ENCODE results near the gene ANO4. TPM values are rescaled to one million over a fixed set of nuclear protein-coding genes. Genes with fewer than 3 reads are reported as not detected.
A peak's percentile ranks its signal among the peaks of the same experiment; 100 is the strongest.
"Not testable (repeated sequence)": the region's sequence is repeated elsewhere in the genome, so short reads cannot be mapped to it uniquely, and the experiment has no call there.

Gene ANO4
- polyA plus RNA-seq, 1 donor from 2014 or later, result not detected

DNA sequence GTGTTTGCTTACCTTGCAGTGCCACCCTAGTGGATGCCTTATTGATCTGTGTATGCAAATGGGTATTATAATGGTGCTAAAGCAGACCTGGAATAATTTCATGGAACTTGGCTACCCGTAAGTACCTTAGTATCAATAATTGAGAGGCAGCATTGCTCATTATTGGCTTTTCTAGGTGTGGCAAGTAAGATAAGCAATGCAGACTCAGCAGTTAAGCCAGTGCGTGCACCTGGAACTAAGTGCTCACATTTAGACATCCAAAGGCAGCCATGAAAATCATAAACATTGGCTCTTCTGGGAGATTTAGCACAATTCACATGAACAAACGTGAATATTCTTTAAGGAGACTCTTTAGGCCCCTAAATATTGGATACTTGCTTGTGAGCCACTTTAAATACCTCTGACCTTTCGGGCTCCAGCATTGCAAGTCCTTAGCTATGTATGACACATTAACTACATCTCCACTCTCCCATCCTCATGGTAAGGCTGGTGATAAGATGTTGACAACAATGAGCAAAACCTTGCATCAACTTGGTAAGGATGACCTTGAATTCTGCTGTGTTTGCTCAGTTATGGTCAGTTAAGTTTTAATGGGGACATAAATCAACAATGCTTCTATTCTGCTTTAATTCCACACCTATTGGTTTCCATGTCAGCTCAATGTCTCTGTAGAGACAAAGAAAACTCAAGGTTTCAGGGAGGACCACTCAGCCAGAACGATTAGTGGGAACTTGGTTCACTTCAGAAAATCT is 303.4 kb downstream of the ANO4 start:
- Mint-ChIP-seq H3K4me3 (no peak overlapping the region), H3K27me3 (no peaks in the 10 kb centered on the region), H3K27ac (no peak overlapping the region), H3K4me1 (no peaks in the 10 kb centered on the region), H3K9me3 (peaks cover 0 to 1% (median 0%) of the 10 kb centered on the region in 3 donors), H3K36me3 (peaks cover 1% of the 10 kb centered on the region)

DNA sequence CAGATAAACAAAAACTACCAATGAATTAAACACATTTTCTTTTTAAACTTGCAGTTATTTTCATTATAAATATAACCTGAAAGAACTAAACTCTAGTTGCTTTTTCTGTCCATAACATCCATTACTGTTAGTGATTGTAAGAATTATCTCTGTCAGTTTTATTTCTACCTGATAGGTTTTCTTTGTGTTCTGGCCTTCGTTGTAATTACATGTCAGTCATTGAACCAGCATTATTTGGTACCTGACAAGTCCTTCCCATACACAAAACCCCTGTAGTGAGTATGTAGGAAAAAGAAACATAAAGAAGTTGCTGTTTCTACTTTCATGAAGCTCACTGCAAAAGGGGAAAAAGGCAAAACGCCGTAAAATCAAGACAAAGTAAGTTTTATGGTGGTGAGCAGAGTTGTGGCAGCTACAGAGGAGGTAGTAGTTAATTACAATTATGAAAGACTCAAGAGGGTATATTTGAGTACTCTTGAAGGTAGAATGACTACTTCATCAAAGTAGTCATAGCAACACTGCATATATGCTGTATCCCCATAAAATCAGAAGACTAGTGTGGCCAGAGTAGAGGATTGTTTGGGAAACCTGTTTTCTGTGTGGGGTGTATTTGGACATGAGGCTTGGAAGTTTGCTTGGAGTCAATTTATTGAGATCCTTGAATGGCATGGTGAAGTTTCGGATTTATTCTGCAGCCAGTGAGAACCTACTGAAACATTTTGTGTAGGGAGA is 312.6 kb downstream of the ANO4 start:
- Mint-ChIP-seq H3K36me3 (peaks cover 3% of the 10 kb centered on the region), H3K9me3 (peaks cover 0 to 4% (median 4%) of the 10 kb centered on the region in 3 donors), H3K4me3 (no peak overlapping the region), H3K27me3 (no peaks in the 10 kb centered on the region), H3K4me1 (peaks cover 0 to 3% (median 0%) of the 10 kb centered on the region in 3 donors), H3K27ac (no peak overlapping the region)

DNA sequence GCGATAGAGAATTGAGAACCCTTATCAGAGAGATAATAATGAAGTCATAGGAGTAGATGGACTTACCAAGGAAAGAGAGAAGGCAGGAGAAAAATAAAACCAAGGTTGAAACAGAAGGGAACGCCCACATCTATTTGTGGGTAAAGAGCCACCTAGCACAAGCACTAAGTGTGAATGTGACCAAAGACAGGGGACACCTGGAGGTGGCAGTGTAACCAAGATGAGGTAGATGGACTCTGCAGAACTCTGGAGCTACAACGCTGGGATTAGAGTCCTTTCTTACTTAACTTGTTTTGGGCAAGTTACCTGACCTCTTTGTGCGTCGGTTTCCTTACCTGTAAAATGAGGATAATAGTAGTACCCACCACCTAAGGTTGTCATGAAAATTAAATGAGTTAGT is 313.6 kb downstream of the ANO4 start:
- no peak overlapping the region for H3K4me3 Mint-ChIP-seq
- no peaks in the 10 kb centered on the region for H3K27me3 Mint-ChIP-seq
- peaks cover 0 to 3% (median 0%) of the 10 kb centered on the region in 3 donors for H3K4me1 Mint-ChIP-seq
- peaks cover 3% of the 10 kb centered on the region for H3K36me3 Mint-ChIP-seq
- no peak overlapping the region for H3K27ac Mint-ChIP-seq
- peaks cover 0 to 4% (median 4%) of the 10 kb centered on the region in 3 donors for H3K9me3 Mint-ChIP-seq

DNA sequence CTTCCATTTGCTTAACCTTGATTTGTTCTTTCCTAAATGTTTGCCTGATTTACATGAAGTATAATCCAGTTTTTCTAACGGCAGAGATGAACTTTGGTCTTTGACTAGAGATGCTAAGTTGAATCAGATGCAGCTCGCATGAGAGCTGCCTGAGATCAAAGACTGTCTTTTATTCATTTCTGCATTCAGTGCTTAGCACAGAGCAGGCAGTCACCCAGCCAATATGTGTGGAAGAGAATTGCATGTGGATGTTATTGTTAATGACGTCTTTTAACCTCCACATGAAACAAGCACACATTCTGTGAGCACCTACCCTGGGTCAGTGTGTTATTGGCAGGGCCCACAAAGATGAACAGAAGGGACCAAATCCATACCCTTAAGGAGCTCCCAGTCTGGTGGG is 316.3 kb downstream of the ANO4 start:
- H3K9me3 Mint-ChIP-seq, result peaks cover 0 to 2% (median 0%) of the 10 kb centered on the region in 3 donors
- no peaks in the 10 kb centered on the region for H3K27me3 Mint-ChIP-seq
- H3K36me3 Mint-ChIP-seq, result no peaks in the 10 kb centered on the region
- peaks cover 0 to 1% (median 0%) of the 10 kb centered on the region in 3 donors for H3K4me1 Mint-ChIP-seq
- no peak overlapping the region for H3K4me3 Mint-ChIP-seq
- no peak overlapping the region for H3K27ac Mint-ChIP-seq

DNA sequence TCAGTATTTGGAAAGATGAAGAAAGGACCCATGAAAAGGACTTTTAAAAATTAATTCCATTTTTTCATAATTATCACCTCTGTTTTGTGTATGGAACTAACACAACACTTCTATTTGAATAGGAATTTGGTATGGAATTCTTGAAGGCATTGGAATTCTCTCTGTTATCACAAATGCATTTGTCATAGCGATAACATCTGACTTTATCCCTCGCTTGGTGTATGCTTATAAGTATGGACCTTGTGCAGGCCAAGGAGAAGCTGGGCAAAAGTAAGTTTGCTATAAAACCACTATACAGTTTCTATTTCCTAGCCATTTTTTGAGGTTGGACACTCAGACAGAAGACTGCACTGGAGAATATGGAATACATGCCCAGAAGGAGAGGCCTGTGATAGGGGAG is 316.9 kb downstream of the ANO4 start:
- H3K27me3 Mint-ChIP-seq, result no peaks in the 10 kb centered on the region
- H3K9me3 Mint-ChIP-seq, result peaks cover 0 to 2% (median 0%) of the 10 kb centered on the region in 3 donors
- H3K27ac Mint-ChIP-seq, result no peak overlapping the region
- H3K36me3 Mint-ChIP-seq, result no peaks in the 10 kb centered on the region
- no peaks in the 10 kb centered on the region for H3K4me1 Mint-ChIP-seq
- no peak overlapping the region for H3K4me3 Mint-ChIP-seq

DNA sequence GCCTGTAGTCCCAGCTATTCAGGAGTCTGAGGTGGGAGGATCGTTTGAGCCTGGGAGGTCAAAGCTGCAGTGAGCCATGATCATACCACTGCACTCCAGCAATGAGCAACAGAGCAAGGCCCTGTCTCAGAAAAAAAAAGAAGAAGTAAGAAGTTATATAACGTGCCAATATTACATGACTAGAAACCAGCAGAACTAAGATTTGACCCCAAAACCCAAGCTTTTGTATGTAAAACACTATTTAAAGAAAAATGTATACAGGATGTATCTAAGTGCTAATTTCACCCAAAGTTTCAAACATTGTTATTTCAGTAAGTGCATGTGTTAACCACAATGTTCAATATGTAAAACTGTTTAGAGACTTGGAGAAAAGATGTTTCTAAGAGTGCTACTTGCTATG is 320.8 kb downstream of the ANO4 start:
- Mint-ChIP-seq H3K9me3 (no peaks in the 10 kb centered on the region), H3K27ac (no peak overlapping the region), H3K27me3 (no peaks in the 10 kb centered on the region), H3K4me1 (no peaks in the 10 kb centered on the region), H3K36me3 (no peaks in the 10 kb centered on the region), H3K4me3 (no peak overlapping the region)

DNA sequence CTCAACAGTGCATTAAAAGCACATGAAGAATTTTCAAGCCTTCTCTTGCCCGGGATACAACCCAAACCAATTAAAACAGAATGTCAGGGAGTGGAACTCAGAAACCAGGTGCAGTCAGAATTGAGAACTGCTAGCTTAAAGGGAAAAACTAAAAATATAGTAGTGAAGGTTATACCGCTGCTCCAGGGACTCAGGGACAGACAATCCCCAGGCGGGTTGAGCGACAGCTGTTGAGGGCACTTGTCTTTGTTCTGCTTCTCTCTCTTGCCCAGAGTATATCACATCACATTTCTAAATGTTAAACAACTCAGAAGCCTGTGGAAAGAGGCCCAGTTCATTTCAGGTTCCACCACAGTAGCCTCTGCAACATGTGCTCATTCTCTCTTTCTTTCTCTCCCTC is 322.3 kb downstream of the ANO4 start:
- H3K27ac Mint-ChIP-seq, result peak overlapping the region in 1 of 3 donors; percentile 24
- no peaks in the 10 kb centered on the region for H3K4me1 Mint-ChIP-seq
- no peak overlapping the region for H3K4me3 Mint-ChIP-seq
- peaks cover 0 to 8% (median 3%) of the 10 kb centered on the region in 3 donors for H3K9me3 Mint-ChIP-seq
- no peaks in the 10 kb centered on the region for H3K36me3 Mint-ChIP-seq
- H3K27me3 Mint-ChIP-seq, result no peaks in the 10 kb centered on the region

DNA sequence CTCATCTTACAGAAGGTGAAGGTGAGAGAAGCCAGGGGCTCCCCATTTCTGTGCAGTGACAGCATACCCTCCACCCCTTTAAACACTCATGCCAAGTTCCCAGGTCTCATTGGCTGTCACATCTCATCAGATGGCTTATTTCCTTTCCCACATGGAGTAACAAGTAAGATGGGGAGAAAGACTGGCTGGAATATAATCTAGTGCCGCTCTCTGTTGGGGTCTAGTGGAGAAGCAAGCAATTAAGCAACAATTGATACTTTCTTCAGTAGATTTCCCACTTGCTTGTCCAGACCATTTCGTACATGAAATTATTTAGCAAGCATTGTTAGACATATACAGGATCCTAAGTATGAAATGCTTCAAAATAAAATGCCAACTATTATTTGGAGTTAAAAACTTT is 323.3 kb downstream of the ANO4 start:
- Mint-ChIP-seq H3K36me3 (no peaks in the 10 kb centered on the region), H3K4me1 (no peaks in the 10 kb centered on the region), H3K27me3 (no peaks in the 10 kb centered on the region), H3K9me3 (peaks cover 0 to 8% (median 3%) of the 10 kb centered on the region in 3 donors), H3K27ac (no peak overlapping the region), H3K4me3 (no peak overlapping the region)

DNA sequence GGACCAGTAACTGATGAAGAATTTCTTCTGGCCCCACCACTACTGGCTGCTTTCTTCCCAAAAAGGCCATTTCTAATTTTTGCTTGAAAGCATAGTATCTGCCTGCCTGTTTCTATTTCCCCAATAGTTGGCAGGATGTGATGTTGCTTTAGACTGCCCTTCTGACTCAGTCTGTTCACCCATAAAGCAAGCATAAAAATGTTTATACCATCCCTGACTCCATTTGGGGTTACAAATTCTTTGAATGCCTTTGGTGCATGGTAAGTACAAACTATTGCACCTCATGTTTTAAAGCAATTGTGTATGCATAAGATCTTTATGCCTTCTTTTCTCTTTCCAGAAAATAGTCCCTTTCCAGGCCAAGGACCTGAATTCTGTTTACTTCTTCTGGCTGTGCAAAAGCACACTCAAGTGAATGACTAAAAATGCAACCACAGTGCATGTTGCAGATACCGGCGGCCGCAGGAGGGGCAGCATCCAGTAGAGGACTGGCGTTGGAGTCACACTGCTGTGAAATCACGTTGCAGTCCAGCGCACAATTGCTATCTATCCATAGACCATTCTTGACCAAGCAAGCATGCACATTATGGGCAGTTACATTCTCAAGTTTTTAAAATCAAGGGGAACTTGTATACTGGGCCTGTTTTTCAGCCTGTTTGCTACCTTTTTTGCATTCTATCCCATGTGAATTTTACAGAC is 333.1 kb downstream of the ANO4 start:
- H3K27me3 Mint-ChIP-seq, result no peaks in the 10 kb centered on the region
- no peaks in the 10 kb centered on the region for H3K4me1 Mint-ChIP-seq
- peaks cover 0 to 8% (median 3%) of the 10 kb centered on the region in 3 donors for H3K9me3 Mint-ChIP-seq
- no peak overlapping the region for H3K4me3 Mint-ChIP-seq
- no peak overlapping the region for H3K27ac Mint-ChIP-seq
- H3K36me3 Mint-ChIP-seq, result no peaks in the 10 kb centered on the region

DNA sequence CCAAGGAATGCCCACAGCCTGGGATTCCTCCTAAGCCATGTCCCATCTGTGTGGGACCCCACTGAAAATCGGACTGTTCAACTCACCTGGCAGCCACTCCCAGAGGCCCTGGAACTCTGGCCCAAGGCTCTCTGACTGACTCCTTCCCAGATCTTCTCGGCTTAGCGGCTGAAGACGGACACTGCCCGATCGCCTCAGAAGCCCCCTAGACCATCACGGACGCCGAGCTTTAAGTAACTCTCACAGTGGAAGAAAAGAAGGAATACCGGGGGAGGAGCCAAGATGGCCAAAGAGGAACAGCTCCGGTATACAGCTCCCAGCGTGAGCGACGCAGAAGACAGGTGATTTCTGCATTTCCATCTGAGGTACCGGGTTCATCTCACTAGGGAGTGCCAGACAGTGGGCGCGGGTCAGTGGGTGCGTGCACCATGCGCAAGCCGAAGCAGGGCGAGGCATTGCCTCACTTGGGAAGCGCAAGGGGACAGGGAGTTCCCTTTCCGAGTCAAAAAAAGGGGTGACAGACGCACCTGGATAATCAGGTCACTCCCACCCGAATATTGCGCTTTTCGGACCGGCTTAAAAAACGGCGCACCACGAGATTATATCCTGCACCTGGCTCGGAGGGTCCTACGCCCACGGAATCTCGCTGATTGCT is 351.3 kb downstream of the ANO4 start:
- H3K27me3 Mint-ChIP-seq, H3K27ac Mint-ChIP-seq, H3K9me3 Mint-ChIP-seq, H3K36me3 Mint-ChIP-seq, H3K4me3 Mint-ChIP-seq, H3K4me1 Mint-ChIP-seq: not testable (repeated sequence)

DNA sequence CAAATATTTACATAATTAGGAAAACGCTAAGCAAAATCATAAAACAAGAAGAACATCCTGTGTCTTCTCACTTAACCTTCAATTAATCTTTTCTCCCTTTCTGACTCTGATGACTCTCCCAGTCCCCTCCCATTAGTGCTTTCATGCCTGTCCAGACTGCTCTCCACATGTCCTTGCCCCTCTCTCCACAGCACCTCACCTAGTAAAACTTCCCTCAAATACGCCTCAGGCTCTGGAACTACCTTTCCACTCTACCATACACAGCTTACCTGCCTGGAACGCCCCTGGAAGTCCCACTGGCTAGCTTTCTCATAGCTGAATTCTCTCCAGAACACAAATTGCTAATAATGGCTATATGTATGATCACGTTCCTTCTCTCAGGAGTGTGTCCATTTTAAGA is 370.7 kb downstream of the ANO4 start:
- H3K9me3 Mint-ChIP-seq, result peaks cover 0 to 3% (median 2%) of the 10 kb centered on the region in 3 donors
- H3K36me3 Mint-ChIP-seq, result no peaks in the 10 kb centered on the region
- no peaks in the 10 kb centered on the region for H3K27me3 Mint-ChIP-seq
- H3K27ac Mint-ChIP-seq, result no peak overlapping the region
- no peak overlapping the region for H3K4me3 Mint-ChIP-seq
- no peaks in the 10 kb centered on the region for H3K4me1 Mint-ChIP-seq

DNA sequence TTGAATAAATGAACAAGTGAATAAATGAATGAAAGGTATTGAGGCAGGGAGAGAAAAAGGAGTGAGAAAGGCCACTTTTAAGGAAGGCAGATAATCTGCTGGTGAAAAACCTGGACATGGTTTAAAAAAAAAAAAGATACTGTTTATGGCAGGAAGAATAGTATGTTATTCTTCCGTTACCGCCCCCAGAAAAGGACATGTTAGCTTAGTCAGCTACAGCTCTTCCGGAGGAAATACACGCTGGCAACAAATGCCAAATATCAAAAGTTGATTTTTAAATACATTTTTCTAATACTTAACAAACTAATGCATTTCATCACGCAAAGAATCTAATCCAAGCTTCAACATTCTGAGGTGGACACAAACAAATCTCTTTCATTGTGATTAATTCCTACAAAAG is 372.3 kb downstream of the ANO4 start:
- peaks cover 2% of the 10 kb centered on the region for H3K27me3 Mint-ChIP-seq
- H3K27ac Mint-ChIP-seq, result no peak overlapping the region
- H3K4me1 Mint-ChIP-seq, result no peaks in the 10 kb centered on the region
- no peak overlapping the region for H3K4me3 Mint-ChIP-seq
- peaks cover 0 to 4% (median under 1%) of the 10 kb centered on the region in 3 donors for H3K9me3 Mint-ChIP-seq
- H3K36me3 Mint-ChIP-seq, result no peaks in the 10 kb centered on the region

DNA sequence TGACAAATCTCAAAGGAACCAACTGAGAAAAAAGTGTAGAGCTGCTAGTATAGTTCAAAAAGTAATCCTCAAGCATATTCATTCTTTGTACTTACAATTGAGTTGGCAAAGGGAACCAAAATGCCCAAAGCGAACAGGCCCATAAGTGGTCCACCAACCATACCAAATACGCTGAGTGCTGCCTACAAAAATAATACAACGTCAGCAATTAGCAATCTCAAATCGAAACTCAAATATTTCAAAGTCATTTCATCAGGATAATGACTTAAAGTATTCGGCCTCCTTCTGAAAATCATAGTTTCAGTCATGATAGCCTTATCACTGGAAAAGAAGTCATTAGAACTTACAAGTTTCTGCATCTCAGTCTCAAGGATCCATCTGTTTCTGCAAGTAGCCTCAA is 373.4 kb downstream of the ANO4 start:
- Mint-ChIP-seq H3K9me3 (peaks cover 0 to 2% (median 0%) of the 10 kb centered on the region in 3 donors), H3K4me1 (no peaks in the 10 kb centered on the region), H3K27ac (no peak overlapping the region)

DNA sequence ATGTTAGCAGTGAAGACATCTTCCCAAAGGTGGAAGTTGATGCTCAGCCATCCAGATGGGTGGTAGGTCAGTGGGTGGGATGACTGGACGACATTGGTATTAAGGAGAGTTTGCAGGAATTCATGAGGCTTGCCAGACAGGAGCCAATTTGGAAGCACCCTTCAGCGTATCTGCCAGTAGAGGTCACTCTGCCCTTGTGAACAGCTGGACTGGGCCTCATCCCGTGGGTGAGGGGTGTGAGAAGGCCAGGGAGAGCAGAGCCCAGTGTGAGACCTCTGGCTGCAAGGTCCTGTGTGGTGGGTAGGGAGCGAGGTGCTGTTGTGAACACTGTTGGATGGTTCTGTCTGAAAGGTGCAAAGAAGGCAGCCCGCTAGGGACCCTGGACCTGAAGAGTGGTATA is 377.7 kb downstream of the ANO4 start:
- H3K27me3 Mint-ChIP-seq, result peaks cover 2% of the 10 kb centered on the region
- peaks cover 0 to 2% (median 0%) of the 10 kb centered on the region in 3 donors for H3K4me1 Mint-ChIP-seq
- no peak overlapping the region for H3K4me3 Mint-ChIP-seq
- no peak overlapping the region for H3K27ac Mint-ChIP-seq
- no peaks in the 10 kb centered on the region for H3K36me3 Mint-ChIP-seq
- H3K9me3 Mint-ChIP-seq, result peaks cover 0 to 6% (median 2%) of the 10 kb centered on the region in 3 donors

More for the DNA sequence above, 373.4 kb downstream of the ANO4 start:
- peaks cover 2% of the 10 kb centered on the region for H3K27me3 Mint-ChIP-seq
- no peak overlapping the region for H3K4me3 Mint-ChIP-seq
- no peaks in the 10 kb centered on the region for H3K36me3 Mint-ChIP-seq
